HG02763 (cell line): ENCODE results near the gene SIK3.

Experiments used
- ATAC-seq: cut with Tn5 transposase; IDR thresholded peaks from one replicate; pipeline ENCODE4 v1.9.1; 2021; ENCODE audit warnings: mild to moderate bottlenecking, moderate library complexity; ENCODE audit not compliant: unreplicated experiment

The SIK3 gene

DNA sequence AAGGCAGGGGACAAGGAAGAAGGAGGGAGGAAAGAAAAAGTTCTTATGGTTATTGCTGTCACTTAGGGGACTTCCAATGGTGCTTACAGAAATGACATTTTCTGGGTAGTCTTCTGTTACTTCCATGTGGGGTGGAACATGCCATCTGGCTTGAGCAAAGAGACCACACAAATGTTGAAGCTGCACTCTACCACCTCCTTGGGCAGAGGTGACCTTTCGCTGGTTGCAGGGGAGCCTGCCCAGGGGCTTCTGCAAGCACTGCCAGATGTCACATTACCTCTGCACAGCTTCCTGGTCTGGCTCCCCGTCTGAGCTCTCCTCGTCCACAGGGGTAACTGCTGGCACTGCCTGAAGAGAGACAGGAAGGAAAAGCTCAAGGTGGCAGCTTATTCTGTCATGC, 228.2 kb downstream of the SIK3 start:
- ATAC-seq, result no peak

DNA sequence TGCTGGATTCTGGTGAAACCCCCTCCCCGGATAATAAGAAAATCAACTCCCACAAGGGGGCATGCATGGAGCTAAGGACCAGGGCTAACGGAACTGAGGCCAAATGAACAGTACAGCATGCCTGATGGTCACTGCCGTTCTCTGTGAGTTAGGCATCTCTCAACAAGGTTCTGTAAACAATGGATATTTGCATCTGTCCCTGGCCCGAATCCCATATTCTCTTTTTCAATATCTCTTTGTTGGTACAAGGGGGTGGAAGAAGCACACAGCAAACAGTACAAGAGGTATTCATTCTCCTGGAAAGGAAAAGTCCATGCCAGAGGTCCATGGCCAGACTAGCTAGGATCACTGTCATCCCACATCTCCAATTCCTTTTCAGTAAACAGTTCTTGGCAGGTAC, 228.6 kb downstream of the SIK3 start:
- ATAC-seq, result no peak

DNA sequence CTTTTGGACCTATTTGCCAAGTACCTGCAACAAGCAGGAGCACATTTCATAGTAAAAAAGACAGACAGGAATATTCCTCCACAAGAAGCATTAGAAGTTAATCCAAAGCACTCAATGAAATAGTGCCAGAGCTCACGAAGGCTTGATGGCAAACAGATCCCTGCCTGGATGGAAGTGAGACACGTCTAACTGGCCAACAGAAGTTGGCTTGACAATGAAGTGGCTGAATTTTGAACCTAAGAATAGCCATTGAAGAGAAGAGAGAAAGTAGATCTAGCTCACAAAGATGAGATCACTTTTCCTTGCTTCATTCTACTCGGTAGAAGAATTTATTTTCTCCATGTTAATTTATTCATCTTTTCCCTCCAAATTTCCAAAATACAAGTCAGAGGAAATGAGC, 230.2 kb downstream of the SIK3 start:
- ATAC-seq, result no peak

DNA sequence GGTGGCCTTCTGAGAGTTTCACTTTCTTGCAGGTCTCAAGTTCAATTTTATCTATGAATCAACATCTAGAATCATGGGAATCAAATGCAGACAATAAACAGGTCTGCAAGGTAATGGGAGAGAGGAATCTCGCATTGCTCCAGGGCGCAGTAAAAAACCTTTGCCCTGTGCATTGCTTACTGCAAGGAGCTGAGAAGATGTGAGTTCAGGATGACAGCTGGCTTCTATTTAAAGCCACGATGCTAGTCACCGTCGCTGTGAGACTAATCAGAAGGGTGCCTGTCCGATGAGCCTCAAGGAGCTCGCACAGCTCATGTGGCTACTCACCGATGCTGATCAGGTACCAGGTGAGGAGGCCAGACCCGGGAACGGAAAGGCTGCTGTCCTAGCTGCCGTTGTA, 230.6 kb downstream of the SIK3 start:
- no peak for ATAC-seq

DNA sequence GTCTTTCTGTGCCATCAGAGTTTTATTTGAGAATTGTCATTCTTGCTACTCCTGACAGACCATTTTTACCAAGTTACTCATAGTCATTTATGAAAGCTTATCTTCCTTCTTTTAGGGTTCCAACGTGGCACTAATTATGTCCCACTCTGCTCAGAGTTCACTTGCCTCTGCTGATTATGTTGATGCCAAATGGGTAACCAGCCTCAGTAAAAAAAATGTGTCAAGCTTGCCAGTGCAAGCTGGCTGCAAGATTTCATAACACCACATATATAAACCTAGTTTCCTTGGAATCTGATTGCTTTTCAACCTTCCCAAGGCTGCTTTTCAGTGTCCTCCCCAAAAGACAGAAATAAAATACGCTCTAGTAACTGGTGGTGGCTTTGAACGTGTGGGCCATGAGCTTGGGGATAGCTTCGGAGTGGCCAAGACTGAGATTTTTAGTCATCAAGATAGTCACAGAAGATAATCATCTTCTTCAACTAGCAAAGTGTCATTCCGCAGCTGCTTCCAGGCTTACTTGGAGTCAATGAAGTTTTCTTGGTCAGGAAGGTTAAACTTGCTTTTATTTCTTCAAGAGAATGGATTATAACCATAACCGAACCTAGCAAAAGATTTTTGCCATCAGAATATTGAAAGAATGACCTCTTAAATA, 231.3 kb downstream of the SIK3 start:
- no peak for ATAC-seq

DNA sequence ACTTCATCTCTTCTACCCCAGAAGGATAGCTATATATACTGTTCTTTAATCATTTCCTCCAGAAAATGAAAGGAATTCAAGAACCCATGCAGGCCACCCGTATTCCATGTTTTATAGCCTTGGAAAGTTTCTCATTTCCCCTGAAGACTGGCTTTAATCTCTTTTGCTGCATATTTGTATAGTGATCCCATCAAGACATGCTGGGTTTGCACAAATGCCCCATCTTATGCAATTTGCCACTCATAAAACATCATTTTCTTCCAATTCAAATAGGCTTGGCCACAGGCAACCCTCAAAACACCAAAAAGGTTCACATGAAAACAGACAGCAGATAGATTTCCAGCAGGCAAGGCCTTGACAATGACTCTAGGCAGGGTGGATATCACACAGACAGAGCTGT, 232.5 kb downstream of the SIK3 start:
- no peak for ATAC-seq

DNA sequence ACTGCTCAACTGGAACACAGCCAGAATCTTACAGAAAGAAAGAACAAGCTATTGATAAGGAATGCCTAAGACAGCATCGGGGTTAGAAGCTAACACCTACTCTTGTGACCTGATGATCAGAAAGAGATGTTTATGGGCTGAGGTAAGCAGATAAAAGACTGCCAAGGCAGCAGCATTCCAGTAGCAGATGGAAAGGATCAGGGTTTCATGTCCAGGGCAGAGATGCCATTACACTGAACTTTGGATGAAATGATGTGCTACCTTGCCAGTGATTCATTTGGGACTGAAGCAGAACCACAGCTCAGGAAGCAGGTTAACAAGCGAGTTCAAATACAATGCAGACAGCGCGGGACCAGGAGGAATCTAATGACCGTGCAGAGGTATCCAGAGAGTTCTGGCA, 233.7 kb downstream of the SIK3 start:
- no peak for ATAC-seq

DNA sequence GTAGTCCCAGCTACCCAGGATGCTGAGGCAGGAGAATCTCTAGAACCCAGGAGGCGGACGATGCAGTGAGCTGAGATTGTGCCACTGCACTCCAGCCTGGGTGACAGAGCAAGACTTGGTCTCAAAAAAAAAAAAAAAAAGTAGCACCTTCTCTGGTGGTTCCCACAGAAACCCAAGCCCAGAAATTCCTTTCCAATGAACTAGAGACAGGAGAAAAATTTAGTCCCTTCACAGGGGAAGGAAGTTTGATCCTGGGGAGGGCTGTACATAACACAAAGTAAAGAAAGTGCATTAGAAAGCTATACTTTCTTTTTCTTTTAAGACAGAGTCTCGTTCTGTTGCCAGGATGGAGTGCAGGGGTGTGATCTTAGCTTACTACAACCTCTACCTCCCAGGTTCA, 235.3 kb downstream of the SIK3 start:
- ATAC-seq, result no peak

DNA sequence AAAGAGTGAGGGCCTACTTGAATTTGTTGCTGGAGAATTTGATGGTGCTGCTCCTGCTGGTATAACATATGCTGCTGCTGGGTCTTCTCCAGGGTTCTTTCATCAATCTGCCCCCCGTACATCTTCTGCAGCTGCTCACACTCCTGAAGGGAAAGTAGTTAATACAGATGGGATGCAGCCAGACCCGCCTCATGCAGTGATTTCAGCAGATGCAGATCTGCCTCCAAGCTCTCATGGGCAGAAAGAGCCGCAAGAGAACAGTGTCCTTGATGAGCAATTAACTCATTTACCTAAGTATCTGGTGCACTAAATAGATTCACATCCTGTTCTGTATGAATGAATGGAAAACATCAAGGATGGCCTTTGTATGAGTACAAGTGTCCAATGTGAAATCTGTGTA, 236.0 kb downstream of the SIK3 start:
- no peak for ATAC-seq

DNA sequence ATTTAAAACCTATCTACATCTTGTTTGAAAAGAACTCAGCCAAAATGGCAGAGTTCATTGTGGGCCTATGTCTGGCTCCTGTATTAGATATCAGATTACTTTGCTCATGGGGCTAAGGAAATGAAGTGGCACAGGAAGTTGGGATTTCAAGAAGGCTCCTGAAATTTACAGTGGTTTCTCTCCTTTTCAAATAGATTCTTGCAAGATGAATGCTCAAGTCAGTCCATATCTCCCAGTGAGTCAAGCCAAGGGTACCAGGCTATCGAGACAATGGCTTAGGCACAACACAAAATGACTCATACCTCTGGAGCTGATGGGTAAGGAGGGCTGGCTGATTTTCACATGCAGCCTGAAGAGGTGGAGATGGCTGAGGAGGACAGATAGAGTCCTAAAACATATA, 236.7 kb downstream of the SIK3 start:
- ATAC-seq, result no peak

DNA sequence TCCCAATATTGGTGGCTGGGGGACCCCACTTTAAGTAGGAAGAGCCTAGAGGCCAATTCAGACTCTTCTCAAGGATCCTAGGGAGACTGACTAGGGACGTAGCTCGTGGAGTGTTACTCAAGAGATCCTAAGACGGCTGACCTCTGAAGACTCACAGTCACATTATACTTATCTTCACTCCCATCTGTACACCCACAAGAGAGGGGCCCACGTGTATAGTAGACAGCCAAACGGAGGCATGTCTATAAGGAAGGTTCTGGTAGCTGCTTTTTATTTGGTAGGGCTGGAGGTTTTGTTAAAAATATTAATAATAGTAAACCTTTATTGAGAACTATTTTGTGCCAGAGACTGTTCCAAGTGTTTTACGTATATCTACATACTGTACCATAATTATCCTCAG, 237.9 kb downstream of the SIK3 start:
- no peak for ATAC-seq

DNA sequence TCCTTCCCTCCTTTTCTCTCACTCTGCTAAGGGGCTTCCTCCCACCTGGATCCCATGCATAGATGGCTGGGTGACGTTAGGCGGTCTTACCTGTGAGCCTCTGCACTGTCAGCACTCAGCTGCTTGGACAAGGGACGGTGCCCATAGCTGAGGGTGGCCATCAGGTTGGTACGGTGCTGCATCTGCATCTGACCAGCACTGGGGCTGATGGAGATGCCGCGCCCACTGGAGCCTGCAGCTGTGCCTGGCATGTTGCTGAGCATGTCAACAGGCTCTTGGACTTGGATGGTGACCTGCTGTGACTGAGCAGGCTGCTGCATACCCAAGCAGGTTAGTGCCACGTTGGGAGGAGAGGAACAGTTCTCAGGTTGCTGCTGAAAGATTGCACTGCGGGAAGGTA, 239.1 kb downstream of the SIK3 start:
- no peak for ATAC-seq

DNA sequence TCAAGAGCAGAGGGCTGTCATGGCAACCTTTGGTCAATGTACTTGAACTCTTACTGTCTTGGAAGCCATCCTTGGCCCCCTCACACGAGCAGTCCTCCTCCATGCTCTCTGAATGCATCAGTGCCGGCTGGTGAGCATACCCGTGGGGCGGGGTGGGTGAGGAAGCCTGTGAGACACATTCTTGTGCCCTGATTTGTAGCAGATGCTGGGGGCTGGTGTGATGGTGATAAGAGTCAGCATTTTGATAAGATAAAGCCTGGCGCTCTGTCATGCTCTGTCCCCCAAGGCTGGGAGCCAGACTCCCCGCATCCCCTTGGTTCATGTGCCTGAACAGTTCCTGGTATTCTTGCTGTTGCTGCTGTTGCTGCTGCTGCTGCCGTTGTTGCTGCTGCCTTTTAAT, 240.3 kb downstream of the SIK3 start:
- no peak for ATAC-seq

DNA sequence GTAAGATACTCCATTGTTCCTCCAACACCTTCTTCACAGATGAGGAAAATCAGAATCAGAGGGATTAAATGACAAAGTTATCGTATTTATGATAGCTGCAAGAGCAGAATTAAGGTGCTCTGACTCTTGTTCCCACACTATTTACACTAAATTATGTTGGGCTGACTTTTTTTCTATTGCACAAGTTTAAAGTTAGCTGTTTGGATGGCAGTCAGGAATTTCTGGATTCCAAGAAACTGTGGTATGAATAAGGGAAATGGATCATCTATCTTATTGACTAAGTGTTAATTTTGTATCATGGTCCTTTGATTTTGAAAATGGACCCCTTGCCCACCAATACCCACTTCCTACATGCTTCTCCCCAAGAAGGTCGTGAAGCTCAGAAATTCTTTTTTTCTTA, 240.9 kb downstream of the SIK3 start:
- ATAC-seq, result no peak

DNA sequence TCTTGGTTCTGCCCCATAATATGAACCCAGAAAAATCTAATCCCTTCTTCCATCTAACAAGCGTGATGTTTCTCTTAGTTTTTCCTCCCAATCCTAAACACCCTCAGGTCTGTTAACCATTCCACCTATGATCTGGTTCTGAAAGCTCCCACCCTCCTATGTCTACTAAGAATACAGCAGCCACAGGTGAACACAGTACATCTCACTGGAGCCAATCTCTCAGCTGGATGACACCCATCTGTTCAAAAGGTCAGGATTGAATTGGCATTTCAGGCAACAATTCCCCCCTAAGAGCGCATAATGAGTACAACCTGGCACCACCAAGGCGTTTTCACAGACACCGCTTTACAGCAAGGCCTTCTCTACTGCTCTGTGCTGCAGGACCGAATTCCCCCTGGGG, 241.8 kb downstream of the SIK3 start:
- ATAC-seq, result no peak

DNA sequence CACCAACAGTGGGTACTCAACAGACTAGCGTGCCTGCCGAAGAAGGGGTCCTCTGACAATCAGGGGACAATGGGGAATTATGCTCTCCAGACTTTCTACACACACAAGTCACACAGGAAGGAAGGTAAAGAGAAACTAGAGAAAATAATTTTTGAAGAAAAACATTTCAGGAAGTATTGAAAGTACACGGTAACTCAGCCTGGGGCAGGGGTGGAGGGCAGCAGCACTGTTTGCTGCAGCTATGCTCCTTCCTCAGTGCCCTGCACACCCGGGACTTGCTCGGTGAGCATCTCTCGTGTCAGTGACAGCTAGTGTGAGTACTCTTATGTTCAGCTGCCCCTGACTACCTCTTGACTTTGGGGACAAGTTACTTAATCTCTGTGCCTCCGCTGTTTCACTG, 242.8 kb downstream of the SIK3 start:
- no peak for ATAC-seq

DNA sequence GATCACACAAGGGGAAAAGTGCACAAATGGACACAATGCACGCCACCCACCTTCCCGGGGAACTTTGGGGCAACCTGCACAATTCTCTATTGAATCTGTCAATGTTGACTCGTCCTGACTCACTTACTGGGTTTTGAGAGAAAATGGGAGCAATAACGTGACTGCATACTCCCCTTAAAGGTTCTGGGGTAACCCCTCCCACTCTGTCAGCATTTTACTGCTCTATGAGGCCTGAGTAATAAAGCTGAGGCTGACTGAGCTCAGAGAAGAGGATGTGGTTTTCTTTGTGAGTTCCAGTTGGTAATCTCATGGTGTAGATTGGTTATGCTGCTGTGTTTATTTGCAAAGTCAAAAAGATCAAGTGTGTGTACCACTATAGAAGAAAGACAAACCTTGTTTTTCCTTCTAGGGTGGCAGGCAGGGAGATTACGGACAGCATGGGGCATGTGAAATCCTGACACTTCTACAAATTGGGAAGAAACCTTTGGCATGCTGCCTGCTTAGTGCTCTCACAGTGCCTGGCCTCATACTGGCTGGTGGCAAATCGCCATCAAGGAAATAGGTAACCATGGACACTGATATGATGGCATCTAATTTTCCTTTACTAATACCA, 244.7 kb downstream of the SIK3 start:
- peak; percentile 87 for ATAC-seq

DNA sequence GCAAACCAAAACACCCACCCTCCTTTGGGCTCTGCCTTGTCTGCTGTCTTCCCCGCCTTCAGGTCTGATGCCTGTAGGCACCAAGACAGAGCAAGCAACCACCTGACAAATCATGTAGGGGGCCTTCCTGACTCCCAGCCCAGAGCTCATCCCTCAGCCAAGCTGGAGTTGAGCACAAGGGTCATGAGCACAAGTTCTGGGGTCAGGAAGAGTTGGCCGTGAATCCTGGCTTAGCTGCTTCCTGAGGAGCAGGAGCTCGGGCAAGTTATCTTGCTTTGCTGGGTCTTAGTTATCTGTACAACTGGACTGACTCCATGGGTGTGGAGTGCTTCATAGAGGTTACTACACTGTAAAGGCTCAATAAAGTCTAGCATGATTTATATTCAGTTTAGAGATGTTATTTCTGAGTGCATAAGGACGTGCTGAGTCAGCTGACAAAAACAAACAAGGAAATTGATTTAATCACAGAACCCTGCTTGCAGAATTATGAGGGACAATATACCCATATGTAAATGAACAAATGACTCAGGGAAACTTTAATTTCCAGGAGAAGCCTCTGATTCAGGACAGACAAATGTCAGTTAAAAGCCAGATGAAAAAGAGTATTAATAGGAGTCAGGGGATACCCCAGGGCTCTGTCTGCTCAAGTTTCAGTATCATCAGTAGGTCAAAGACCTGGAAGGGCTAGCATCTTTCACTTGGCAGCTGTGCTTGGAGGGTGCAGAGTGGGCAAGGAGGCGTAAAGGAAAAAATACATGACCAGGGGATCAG, 245.8 kb downstream of the SIK3 start:
- no peak for ATAC-seq

DNA sequence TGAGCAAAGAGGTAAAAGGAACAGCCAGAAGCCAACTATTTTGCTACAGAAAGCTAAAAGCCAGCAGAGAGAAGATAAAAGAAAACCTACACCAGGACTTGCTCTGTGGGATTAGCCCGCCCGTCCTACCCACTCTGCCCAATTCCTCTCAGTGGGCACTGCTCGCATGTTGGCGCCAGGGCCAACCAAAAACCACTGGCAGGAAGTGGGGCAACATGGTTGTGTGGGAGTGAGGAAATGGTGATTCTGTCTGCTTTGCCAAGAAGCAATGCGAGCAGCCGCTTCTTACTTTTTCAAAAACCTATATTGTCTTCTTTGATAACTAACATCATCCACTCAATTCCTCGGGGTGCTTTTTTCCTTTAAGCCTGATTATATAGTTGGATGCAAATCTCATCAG, 246.6 kb downstream of the SIK3 start:
- ATAC-seq, result no peak

DNA sequence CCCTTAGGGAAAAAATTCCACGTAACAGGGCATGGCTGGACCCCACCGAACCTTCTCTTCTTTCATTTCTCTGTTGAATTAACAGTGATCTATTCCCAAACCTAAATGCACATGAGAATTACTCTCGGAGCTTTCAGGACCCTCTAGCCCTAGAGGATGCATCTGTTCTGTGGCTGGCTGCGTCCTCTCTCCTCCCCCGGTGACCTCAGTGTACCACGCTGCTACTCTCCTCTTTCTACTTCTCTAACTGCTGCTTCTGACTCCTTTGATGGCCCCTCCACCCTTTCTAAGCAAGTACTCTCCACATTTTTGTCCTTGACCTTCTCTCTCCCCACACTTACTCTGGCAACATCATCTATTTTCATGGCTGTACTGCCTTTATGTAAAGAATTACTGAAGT, 248.7 kb downstream of the SIK3 start:
- ATAC-seq, result no peak

DNA sequence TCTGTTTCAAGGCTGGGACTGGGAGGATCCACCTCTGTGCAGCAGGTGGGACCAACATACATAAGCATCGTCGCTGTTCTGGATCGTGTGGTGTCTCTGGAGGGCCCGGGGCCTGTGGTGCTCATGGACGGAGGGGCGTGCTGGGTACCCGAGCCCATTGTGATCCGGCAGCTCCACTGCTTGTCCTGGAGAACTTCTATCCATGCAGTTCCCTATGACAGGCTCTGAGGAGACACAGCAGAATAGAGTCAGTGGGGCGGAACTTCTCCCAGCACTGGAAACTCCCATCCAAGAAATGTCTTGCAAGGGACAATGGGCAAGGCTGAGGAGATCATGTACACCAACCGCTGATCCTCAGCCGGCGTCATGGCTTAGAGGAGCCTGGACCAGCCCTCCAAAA, 249.2 kb downstream of the SIK3 start:
- ATAC-seq, result no peak

DNA sequence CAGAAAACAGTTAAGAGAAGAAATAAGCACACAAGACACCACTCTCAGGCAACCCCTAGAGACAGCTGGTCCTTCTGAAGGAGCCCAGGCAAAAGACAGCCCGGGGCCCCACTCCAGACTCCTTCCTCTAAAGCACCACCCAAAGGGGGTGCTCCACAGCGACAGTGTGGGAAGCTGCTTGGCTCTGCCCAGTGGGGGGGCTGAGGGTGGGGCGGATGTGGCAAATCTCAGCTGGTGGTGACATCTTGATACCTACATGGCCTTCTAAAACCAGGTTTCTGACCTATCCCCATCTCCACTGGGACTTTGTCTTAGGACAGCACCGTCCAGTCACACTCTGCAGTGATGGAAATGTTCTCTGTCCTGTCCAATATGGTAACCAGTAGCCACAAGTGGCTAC, 250.6 kb downstream of the SIK3 start:
- ATAC-seq, result no peak
